ENCODE data around the gene GJC2.

DNA sequence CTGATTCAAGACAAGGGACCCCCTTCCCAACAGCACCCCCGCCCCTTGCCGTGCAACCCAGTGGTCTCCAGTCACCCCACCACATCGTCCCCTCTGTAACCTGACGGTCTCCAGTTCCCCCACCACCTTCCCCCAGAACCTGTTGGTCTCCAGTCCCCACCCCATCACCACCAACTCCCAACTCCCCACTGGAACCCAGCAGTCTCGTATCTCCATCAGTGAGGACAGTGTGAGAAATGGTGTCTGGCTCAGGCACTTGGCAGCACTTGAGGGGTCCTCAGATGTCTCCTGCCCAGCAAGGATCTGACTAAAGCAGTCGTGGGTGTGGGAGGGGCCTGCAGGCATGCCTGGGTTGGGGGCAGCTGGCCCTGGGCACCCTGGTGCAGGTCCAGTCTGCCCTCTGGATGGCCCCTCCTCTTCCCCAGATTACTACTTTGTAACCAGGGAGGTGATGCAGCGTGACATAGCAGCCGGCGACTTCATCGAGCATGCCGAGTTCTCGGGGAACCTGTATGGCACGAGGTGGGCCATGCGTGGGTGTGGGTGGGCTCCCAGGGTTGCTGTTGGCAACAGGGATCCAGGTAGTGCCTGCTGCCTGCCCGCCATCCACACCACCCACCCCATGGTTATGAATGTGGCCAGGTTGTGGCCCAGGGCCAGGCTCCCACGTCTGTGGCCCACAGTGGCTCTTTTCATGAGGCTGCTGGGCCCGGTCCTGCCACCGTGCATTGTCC, 3.1 kb upstream of the GJC2 start:
- TF ChIP-seq FOXA1 (IDR thresholded peaks at IDR 0.05): no peak
- TF ChIP-seq, protein P1, sequence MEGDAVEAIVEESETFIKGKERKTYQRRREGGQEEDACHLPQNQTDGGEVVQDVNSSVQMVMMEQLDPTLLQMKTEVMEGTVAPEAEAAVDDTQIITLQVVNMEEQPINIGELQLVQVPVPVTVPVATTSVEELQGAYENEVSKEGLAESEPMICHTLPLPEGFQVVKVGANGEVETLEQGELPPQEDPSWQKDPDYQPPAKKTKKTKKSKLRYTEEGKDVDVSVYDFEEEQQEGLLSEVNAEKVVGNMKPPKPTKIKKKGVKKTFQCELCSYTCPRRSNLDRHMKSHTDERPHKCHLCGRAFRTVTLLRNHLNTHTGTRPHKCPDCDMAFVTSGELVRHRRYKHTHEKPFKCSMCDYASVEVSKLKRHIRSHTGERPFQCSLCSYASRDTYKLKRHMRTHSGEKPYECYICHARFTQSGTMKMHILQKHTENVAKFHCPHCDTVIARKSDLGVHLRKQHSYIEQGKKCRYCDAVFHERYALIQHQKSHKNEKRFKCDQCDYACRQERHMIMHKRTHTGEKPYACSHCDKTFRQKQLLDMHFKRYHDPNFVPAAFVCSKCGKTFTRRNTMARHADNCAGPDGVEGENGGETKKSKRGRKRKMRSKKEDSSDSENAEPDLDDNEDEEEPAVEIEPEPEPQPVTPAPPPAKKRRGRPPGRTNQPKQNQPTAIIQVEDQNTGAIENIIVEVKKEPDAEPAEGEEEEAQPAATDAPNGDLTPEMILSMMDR (IDR thresholded peaks at IDR 0.05; ENCODE audit: low read depth, low read length, missing input control): no peak
- no peak for TF ChIP-seq RAD21 (IDR thresholded peaks at IDR 0.05)
- TF ChIP-seq YY1 (IDR thresholded peaks at IDR 0.05): no peak
- TF ChIP-seq RXRA (IDR thresholded peaks at IDR 0.05): no peak
- TF ChIP-seq, protein P2, sequence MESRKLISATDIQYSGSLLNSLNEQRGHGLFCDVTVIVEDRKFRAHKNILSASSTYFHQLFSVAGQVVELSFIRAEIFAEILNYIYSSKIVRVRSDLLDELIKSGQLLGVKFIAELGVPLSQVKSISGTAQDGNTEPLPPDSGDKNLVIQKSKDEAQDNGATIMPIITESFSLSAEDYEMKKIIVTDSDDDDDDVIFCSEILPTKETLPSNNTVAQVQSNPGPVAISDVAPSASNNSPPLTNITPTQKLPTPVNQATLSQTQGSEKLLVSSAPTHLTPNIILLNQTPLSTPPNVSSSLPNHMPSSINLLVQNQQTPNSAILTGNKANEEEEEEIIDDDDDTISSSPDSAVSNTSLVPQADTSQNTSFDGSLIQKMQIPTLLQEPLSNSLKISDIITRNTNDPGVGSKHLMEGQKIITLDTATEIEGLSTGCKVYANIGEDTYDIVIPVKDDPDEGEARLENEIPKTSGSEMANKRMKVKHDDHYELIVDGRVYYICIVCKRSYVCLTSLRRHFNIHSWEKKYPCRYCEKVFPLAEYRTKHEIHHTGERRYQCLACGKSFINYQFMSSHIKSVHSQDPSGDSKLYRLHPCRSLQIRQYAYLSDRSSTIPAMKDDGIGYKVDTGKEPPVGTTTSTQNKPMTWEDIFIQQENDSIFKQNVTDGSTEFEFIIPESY (IDR thresholded peaks at IDR 0.05): no peak
- no peak for TF ChIP-seq HNF4A (conservative IDR thresholded peaks at IDR 0.05)
- no peak for TF ChIP-seq TAF1 (conservative IDR thresholded peaks at IDR 0.05)
